Measurements from ENCODE around the gene TPRG1L.

Gene TPRG1L

GRCh38 chr1:3598522-3599285, 26.1 kb upstream of the TPRG1L start:
- CTCF ChIA-PET = interaction anchor here (1.3 to 1.6 kb wide), 2 partner anchors 22 to 34 kb away, joined by 3 to 6 read pairs; no protein-coding TSS in a partner anchor
- no peak for DNase-seq (ENCODE audit: extremely low spot score)
- TF ChIP-seq CTCF (IDR thresholded peaks at IDR 0.05; ENCODE audit: control extremely low read depth, extremely low read depth, low read depth, missing control alignments) = no peak
- POLR2A ChIA-PET = no interaction called here

- ChIA-PET CTCF (interaction anchor here (1.3 to 1.6 kb wide), 2 partner anchors 21 to 34 kb away, joined by 3 to 6 read pairs; no protein-coding TSS in a partner anchor), POLR2A (no interaction called here)
- no peak for DNase-seq (ENCODE audit: extremely low spot score)
- TF ChIP-seq CTCF (IDR thresholded peaks at IDR 0.05; ENCODE audit: control extremely low read depth, extremely low read depth, low read depth, missing control alignments) = no peak
These were observed 25.5 kb upstream of the TPRG1L start for GRCh38 chr1:3599286-3599811.

GRCh38 chr1:3599816-3600215, 25.0 kb upstream of the TPRG1L start:
- POLR2A ChIA-PET = no interaction called here
- CTCF ChIA-PET = interaction anchor here (1.3 to 1.6 kb wide), 2 partner anchors 21 to 35 kb away, joined by 3 to 6 read pairs; no protein-coding TSS in a partner anchor
- no peak for TF ChIP-seq CTCF (IDR thresholded peaks at IDR 0.05; ENCODE audit: control extremely low read depth, extremely low read depth, low read depth, missing control alignments)
- DNase-seq (ENCODE audit: extremely low spot score) = no peak

GRCh38 chr1:3600354-3600753, 24.5 kb upstream of the TPRG1L start:
- CTCF ChIA-PET = interaction anchor here (0.6 to 1.3 kb wide), 2 partner anchors 19 to 20 kb away, joined by 3 to 6 read pairs; no protein-coding TSS in a partner anchor
- DNase-seq (ENCODE audit: extremely low spot score) = no peak
- POLR2A ChIA-PET = no interaction called here
- TF ChIP-seq CTCF (IDR thresholded peaks at IDR 0.05; ENCODE audit: control extremely low read depth, extremely low read depth, low read depth, missing control alignments) = no peak

GRCh38 chr1:3601743-3602142, 23.1 kb upstream of the TPRG1L start:
- POLR2A ChIA-PET = no interaction called here
- CTCF ChIA-PET = interaction anchor here (0.7 to 0.8 kb wide), 2 partner anchors 8 to 33 kb away, joined by 3 read pairs; no protein-coding TSS in a partner anchor
- no peak for TF ChIP-seq CTCF (IDR thresholded peaks at IDR 0.05; ENCODE audit: control extremely low read depth, extremely low read depth, low read depth, missing control alignments)
- no peak for DNase-seq (ENCODE audit: extremely low spot score)

GRCh38 chr1:3602375-3602774, 22.4 kb upstream of the TPRG1L start:
- no peak for TF ChIP-seq CTCF (IDR thresholded peaks at IDR 0.05; ENCODE audit: control extremely low read depth, extremely low read depth, low read depth, missing control alignments)
- DNase-seq (ENCODE audit: extremely low spot score) = no peak
- CTCF ChIA-PET = interaction anchor here (0.7 kb wide), 1 partner anchor 34 kb away, joined by 3 read pairs; no protein-coding TSS in a partner anchor
- POLR2A ChIA-PET = no interaction called here

All from GM10248 (cell line).